Cerebellar nuclear complex (tissue), 1 donor: ENCODE measurements around the gene PANX1.

Experiments
- DNase-seq, 2 experiments: peaks; one replicate each; lab custom pipeline; 2025; lab: John Stamatoyannopoulos, UW

The PANX1 gene

GRCh38 chr11:94129512-94130297 is 1.1 kb downstream of the PANX1 start:
- DNase-seq: no peak

- no peak for DNase-seq
Observed at GRCh38 chr11:94130298-94131046, 1.8 kb downstream of the PANX1 start.

- no peak for DNase-seq
Observed at GRCh38 chr11:94131047-94131717, 2.5 kb downstream of the PANX1 start.

GRCh38 chr11:94131718-94132115 is 3.1 kb downstream of the PANX1 start:
- no peak for DNase-seq

GRCh38 chr11:94132152-94132558 is 3.5 kb downstream of the PANX1 start:
- DNase-seq: no peak

- no peak for DNase-seq
Observed at GRCh38 chr11:94132823-94133408, 4.3 kb downstream of the PANX1 start.

- no peak for DNase-seq
Observed at GRCh38 chr11:94133752-94134151, 5.1 kb downstream of the PANX1 start.

GRCh38 chr11:94134651-94135512 is 6.2 kb downstream of the PANX1 start:
- no peak for DNase-seq

- DNase-seq: no peak
Observed at GRCh38 chr11:94139416-94139815, 10.8 kb downstream of the PANX1 start.

- no peak for DNase-seq
Observed at GRCh38 chr11:94140154-94140655, 11.6 kb downstream of the PANX1 start.

- DNase-seq: no peak
Observed at GRCh38 chr11:94141511-94142307, 13.1 kb downstream of the PANX1 start.

GRCh38 chr11:94142308-94143281 is 14.0 kb downstream of the PANX1 start:
- DNase-seq: no peak

GRCh38 chr11:94144216-94144615 is 15.6 kb downstream of the PANX1 start:
- no peak for DNase-seq

- DNase-seq: no peak
Observed at GRCh38 chr11:94144664-94145063, 16.0 kb downstream of the PANX1 start.

- DNase-seq: no peak
Observed at GRCh38 chr11:94145431-94145830, 16.8 kb downstream of the PANX1 start.

GRCh38 chr11:94145916-94146315 is 17.3 kb downstream of the PANX1 start:
- DNase-seq: no peak

GRCh38 chr11:94147433-94147845 is 18.8 kb downstream of the PANX1 start:
- DNase-seq: no peak

GRCh38 chr11:94148189-94148588 is 19.5 kb downstream of the PANX1 start:
- DNase-seq: no peak

- no peak for DNase-seq
Observed at GRCh38 chr11:94149431-94150017, 20.9 kb downstream of the PANX1 start.
